K562 (cell line): ENCODE results near the gene MEA1.

Source experiments
- CBX5 ChIP-seq: IDR thresholded peaks from 2 replicates; pipeline ENCODE4 v1.6.1; 2014; ENCODE audit warnings: low read depth, borderline replicate concordance
- CTCF ChIP-seq, 3 experiments: IDR thresholded peaks in 2 of 3; conservative IDR thresholded peaks in 1 of 3; 2 replicates each; pipeline ENCODE4 v1.5.1; 2011 to 2012; ENCODE audit warnings: low read length in 3 of 3, mild to moderate bottlenecking in 3 of 3, control low read depth in 2 of 3, improper control_type of control experiment in 1 of 3, inconsistent platforms in 1 of 3, low read depth in 1 of 3, mixed read lengths in 1 of 3, moderate library complexity in 1 of 3; ENCODE audit not compliant: insufficient read depth in 2 of 3
- L3MBTL2 ChIP-seq: fragments of 450-650 bp; IDR thresholded peaks from 2 replicates; pipeline ENCODE4 v1.6.1; 2016; ENCODE audit warnings: mild to moderate bottlenecking, moderate library complexity
- NFYB ChIP-seq: IDR thresholded peaks from 2 replicates; pipeline ENCODE4 v1.6.1; 2011; ENCODE audit warnings: mild to moderate bottlenecking, moderate library complexity; ENCODE audit not compliant: insufficient read length; ENCODE audit errors: extremely low read depth

GRCh38 chr6:42971746-42972327, 41.9 kb downstream of the MEA1 start:
- TF ChIP-seq CTCF (IDR thresholded peaks at IDR 0.05 in 2 of 3, conservative IDR thresholded peaks at IDR 0.05 in 1 of 3; ENCODE audit: insufficient read depth in 2 of 3, low read depth in 1 of 3, low read length in 3 of 3) = no peak
- TF ChIP-seq L3MBTL2 = no peak
- TF ChIP-seq CBX5 = no peak
- TF ChIP-seq NFYB = no peak
